ENCODE measurements around the gene MARF1.

Gene MARF1

DNA sequence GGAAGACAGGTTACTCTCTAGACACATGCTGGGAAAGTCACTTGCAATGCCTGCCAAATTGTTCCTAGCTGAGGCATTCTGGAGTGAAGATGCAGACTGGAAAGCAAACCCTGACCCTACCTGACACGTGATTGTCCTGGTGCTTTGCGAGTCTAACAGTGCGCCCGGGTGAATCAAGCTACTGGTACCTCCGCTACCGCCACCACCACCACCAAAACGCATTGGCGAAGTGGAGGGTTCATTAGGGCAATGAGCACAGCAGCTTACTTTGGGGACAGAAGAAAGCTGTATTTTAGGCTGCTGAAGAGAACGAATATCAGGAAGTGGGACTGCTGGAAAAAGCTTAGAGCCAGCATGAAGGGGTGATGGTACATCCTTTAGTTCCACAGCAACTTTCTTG is 7.0 kb downstream of the MARF1 start:
- no peak for DNase-seq (ENCODE audit: extremely low read depth, low read depth)
- no peak for TF ChIP-seq CTCF (IDR thresholded peaks at IDR 0.05; ENCODE audit: low read depth, low read length)

DNA sequence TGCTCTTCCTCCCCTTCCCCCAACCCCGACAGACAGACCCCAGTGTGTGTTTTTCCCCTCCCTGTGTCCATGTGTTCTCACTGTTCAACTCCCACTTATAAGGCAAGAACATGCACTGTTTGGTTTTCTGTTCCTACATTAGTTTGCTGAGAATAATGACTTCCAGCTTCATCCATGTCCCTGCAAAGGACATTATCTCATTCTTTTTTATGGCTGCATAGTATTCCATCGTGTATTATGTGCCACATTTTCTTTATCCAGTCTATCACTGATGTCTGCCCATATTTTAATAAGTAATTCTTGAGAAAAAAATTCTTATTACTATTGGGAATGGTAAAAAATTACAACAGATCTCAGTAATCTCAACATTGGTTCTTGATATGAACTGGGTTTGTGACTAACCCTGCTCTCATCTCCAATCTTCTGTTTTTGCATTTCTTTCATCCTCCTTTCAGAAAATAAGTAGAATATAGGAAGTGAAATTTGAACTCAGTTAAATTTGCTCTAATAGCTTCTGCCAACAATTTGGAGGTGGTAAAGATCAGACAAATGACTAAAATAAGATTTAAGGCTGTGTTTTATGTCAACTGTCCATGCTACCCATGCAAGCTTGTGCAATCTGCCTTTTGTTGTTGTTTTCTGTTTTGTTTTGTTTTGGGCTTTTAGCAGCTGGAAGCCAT is 11.1 kb downstream of the MARF1 start:
- no peak for TF ChIP-seq CTCF (IDR thresholded peaks at IDR 0.05; ENCODE audit: low read depth, low read length)

DNA sequence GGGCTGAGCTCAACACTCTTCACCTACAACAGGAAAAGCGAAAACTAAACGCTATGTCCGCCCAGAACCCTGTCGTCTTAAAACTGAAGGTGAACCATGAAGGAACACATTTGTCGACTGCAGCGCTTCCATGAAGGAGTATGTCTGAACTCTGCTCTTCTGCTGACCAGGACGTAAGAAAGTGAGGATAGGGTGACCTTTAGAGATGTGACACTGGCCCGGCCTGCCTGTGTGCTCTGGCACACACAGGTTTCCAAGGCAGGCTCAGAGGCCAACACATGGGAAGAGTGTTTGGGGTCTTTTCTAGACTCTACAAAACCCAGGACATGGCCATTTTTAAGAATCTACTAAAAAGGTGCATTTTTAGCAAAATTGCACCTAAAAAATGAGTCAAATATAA is 21.1 kb downstream of the MARF1 start:
- TF ChIP-seq CTCF (IDR thresholded peaks at IDR 0.05; ENCODE audit: low read depth, low read length), result no peak
- DNase-seq (ENCODE audit: extremely low read depth, low read depth), result no peak

More for the DNA sequence above, 11.1 kb downstream of the MARF1 start:
- DNase-seq (ENCODE audit: extremely low read depth, low read depth), result no peak

GRCh38 chr16:15621456-15621855 is 21.5 kb downstream of the MARF1 start:
- TF ChIP-seq CTCF (IDR thresholded peaks at IDR 0.05; ENCODE audit: low read depth, low read length), result no peak
- no peak for DNase-seq (ENCODE audit: extremely low read depth, low read depth)

DNA sequence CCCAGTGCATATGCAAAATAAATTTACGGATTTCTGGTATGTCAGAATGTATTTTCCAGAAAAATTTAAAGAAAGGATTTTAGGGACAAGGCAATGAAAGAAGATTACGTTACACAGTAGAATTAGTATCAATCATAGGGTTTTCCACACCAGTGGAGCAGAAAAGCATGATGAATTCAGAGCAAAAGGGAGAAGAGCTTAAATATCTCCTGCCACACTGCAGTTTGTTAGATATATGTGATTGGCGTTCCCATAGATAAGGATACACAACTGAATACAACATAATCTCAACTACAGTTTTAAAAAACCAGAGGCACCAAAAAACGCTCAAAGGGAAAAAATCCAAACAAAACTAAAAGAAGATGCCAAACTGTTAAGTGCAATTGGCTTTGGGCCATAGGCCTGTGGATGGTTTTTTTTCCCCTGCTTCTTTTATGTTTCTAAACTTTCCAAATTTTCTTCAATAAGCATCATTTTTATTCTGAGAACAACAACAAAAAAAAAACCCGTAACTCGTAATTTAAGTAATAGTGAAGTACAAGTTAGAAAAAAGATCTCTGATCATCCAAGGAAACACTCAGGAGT is 22.3 kb downstream of the MARF1 start:
- DNase-seq (ENCODE audit: extremely low read depth, low read depth), result no peak
- TF ChIP-seq CTCF (IDR thresholded peaks at IDR 0.05; ENCODE audit: low read depth, low read length), result no peak

DNA sequence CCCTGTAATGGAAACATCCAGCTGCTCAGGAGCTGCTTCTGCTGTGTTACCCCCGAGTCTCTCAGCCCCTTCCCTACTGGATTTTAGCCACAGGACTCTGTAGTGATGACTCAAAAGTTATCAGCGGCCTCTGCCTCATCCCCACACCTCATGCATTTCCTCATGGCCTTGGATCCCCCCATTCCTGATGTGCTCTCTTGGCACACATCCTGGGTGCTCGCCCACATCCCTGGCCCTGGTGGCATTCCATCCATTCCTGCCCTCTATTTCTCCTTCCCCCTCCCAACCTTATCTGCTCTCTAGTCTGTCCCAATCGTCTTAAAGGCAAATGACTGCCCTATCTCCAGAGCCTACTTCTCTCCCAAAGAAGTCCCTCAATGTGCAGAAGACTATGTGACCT is 24.6 kb downstream of the MARF1 start:
- TF ChIP-seq CTCF (IDR thresholded peaks at IDR 0.05; ENCODE audit: low read depth, low read length), result no peak
- no peak for DNase-seq (ENCODE audit: extremely low read depth, low read depth)

GRCh38 chr16:15617901-15618300 is 25.1 kb downstream of the MARF1 start:
- DNase-seq (ENCODE audit: extremely low read depth, low read depth), result no peak
- no peak for TF ChIP-seq CTCF (IDR thresholded peaks at IDR 0.05; ENCODE audit: low read depth, low read length)

Measured in AG09319 (cell line).